GM18858 (cell line): Measurements from ENCODE around the gene TEX38.
"Not testable (repeated sequence)": the region's sequence is repeated elsewhere in the genome, so short reads cannot be mapped to it uniquely, and the experiment has no call there.

Source experiments
- ATAC-seq: cut with Tn5 transposase; IDR thresholded peaks from one replicate; pipeline ENCODE4 v1.9.1; 2021; ENCODE audit not compliant: unreplicated experiment

Gene TEX38

GRCh38 chr1:46671554-46671953, at the start of gene TEX38:
Gene TEX38, plus strand, starts transcription at chr1:46671854. Its CDS starts 81 bp downstream, at chr1:46671935.
- no peak for ATAC-seq

- no peak for ATAC-seq
Observed at GRCh38 chr1:46621930-46622329, 49.7 kb upstream of the TEX38 start.

DNA sequence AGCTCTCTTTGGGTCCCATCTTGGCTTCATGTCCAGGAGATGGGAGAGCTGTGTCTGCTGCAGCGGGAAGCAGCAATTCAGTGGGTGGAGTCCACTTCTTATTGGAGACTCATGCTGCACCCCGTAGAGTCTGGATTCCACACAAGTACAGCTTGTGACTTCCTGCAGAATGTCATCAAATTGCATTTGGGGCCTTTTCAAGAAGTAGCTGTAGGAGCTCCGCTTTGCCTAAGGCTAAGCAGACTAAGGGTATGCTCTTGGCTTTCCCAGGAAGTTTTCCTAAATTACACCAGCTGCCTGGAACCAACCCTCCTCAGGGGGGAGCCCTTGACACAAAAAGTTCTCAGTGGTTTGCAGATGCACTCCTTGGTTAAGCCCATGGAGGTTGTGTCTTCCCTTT, 49.3 kb upstream of the TEX38 start:
- no peak for ATAC-seq

DNA sequence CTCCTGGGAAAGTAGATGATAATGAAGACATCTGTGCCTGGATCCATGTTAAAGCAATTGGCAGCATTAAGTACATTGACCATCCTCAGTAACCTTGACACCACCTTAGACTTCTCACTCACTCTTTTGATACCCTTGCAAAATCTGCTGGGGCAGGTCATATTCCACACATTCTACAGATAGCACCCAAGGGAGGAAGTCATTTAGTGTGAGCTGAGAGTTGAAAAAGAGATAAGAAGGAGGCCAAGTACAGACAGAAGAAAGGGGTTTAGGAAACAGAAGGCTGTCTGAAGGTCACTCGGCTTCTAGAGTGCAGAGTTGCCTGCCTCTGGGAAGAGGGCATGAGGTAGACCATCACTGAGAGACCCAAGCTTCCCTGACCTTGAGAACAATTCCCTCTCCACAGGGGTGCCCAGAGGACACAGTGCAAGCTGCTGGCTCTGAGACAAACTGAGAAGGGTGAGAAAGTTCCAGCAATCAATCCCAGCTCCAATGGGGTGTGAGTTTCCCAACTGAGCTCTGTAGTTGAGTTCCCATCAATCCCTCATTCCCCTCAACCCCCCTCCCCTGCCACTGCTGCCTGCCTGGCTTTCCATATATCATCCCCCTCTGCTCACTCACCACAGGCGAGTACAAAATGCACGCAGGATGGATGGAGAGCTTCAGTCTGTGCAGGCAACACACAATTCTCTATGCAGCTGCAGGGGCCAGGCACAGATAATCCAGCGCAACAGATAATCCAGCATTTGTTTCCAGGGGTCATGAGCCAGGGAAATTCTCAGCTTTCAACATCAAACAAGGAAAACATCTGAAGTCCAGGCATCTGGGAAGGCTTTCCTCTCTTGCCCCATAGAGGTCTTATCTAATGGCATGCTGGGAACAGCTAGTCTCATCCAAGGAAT, 47.7 kb upstream of the TEX38 start:
- no peak for ATAC-seq

GRCh38 chr1:46630719-46631118, 40.9 kb upstream of the TEX38 start:
- ATAC-seq = no peak

- no peak for ATAC-seq
Observed at GRCh38 chr1:46635205-46635604, 36.4 kb upstream of the TEX38 start.

DNA sequence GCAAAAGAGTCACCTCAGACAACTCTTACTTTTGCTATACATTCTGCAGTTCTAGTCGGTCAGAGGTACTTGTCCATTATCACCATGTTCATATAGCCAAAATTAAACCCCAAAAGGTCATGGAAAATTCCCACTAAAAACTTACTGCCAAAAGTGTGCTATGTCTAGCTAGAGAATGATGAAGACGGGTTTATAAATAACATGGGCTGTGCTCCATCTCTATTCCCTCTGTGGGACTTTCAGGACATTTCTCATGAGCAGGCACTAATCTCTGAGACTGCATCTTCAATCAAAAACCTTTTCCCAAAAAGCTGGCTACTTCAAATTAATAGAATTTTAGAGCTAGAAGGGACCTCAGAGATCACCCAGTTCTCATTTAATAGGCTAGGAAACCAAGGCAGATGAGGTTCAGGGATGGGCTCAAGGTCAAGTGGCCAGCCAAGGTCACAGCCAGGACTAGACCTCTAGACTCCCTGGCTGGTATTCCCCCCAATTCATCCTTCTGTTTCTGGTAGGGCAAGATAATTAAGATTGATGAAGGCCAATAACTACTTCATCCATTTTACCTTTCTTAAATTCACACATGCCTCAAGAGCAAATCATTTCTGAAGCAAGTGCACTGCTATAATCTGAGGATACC, 34.1 kb upstream of the TEX38 start:
- no peak for ATAC-seq

GRCh38 chr1:46638921-46639320, 32.7 kb upstream of the TEX38 start:
- ATAC-seq = no peak

GRCh38 chr1:46639547-46639946, 32.1 kb upstream of the TEX38 start:
- no peak for ATAC-seq

DNA sequence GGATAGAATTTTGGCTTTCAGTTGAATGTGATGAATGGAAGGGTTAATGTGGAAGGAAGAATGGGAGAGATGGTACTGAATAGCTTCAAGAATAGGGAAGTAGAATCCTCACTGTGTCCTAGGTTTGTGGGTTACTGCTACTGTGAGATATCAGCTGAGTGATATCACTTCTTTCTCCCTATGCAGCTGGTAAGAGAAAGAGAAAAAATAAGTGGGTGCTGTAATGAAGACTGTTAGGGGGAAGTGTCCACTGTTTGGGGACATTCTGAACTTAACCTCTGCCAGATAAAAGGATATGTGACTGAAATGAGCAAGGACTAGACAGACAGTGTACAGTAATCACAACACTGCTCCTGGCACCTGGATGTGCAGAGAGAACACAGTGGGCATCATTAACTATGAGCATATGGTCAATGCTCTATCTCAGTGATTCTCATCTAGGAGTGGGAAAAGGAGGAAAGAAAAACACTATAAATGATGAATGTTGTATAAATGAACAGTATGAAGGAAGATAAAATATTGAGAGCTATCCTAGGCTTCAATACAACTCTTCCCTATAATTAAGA, 29.5 kb upstream of the TEX38 start:
- no peak for ATAC-seq

DNA sequence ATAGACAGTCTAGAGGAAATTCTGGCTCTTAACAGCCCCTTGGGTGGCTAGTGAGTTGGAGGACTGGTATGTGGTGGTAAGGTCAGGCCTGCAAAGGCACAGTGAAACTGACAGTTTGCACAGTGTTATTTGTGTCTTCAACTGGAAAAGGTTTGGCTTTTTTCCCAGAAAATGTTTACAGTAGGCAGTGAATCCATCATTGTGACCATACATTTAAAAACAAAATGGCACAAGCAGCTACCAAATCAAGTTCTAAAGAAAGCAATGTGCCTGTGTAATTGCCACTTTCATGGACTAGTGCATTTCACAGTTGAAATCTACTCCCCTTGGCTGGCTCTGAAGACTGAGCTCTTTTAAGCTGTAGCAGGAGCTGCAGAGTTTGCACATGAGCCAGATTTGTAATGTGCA, 28.3 kb upstream of the TEX38 start:
- no peak for ATAC-seq

- no peak for ATAC-seq
Observed at GRCh38 chr1:46645815-46646214, 25.8 kb upstream of the TEX38 start.

- no peak for ATAC-seq
Observed at GRCh38 chr1:46646331-46646730, 25.3 kb upstream of the TEX38 start.

DNA sequence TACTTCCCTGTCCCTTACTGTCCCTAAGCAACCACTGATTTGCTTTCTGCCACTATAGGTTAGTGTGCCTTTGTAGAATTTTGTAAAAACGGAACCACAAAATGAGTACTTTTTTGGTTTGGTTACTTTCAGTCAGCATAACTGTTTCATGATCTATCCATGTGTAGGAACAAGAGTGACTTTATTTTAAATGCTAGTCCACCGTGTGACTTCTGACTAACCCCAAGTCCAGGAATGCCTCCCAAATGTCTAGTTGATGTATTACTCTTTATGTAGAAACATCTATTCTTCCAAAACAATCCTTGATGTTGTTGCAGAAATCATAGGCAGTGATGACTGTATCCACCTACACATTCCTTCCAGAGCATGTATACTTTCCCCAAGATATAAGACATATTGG, 24.8 kb upstream of the TEX38 start:
- no peak for ATAC-seq

GRCh38 chr1:46647611-46648010, 24.0 kb upstream of the TEX38 start:
- no peak for ATAC-seq

DNA sequence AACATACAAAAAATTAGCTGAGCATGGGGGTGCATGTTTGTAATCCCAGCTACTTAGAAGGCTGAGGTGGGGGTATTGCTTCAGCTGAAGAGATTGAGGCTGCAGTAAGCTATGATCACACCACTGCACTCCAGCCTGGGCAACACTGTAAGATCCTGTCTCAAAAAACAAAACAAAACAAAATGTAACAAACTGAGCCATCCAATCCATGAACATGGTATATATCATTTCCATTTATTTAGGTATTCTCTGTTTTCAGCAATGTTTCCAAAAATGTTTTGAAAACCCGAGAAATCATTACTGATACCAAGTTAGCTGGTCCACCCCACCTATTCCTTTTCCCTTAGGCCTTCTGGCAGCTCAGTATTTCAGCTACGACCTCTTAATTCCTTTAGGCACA, 21.9 kb upstream of the TEX38 start:
- no peak for ATAC-seq

DNA sequence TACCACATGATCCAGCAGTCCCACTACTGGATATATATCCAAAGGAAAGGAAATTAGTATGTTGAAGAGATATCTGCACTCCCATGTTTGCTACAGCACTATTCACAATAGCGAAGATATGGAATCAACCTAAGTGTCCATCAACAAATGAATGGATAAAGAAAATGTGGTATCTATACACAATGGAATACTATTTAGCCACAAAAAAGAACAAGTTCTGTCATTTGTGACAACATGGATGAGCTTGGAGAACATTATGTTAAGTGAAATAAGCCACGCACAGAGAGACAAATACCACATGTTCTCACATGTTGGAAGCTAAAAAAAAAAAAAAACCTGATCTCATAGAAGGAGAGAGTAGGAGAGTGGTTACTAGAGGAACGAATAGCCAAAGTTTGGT, 21.2 kb upstream of the TEX38 start:
- ATAC-seq = no peak

GRCh38 chr1:46651152-46651551, 20.5 kb upstream of the TEX38 start:
- not testable (repeated sequence) for ATAC-seq

DNA sequence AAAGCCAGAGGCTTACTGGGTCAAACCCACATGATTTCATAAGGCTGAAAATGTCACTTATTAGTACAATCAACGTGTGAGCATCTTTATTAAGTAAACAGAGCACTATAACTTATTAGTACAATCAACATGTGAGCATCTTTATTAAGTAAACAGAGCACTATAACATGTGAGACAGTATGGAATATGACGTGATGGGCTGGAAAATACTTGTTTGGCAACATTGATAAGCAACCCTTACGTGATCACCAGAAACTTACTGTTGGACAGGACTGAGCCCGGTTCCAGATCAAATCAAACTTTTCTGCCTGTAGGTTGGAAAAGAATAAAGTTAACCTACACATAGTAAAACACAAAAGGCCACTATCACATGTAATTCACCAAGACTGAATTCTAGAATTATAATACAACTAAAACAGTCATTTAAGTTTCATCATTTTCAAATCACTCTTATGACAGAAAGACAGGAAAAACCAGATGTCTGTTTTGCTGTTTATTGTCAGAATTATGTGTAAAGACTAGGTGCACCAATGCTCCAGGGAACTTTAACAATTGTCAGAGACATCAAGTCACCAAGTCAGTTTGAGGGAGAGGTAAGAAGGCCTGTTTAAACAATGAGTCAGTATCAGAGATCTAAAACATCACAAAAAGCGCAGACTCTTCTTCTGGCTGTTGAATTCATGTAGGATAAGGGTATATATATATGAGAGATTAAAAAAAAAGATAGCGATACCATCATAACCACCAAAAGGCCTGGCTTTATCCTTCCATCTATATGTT, 19.1 kb upstream of the TEX38 start:
- ATAC-seq = no peak

GRCh38 chr1:46653405-46653958, 18.2 kb upstream of the TEX38 start:
- no peak for ATAC-seq

GRCh38 chr1:46654012-46654411, 17.6 kb upstream of the TEX38 start:
- no peak for ATAC-seq
